Measurements from ENCODE around the gene FCMR.

GRCh38 chr1:206935491-206936067 lies 13.8 kb upstream of the FCMR start:
- TF ChIP-seq, protein P1, sequence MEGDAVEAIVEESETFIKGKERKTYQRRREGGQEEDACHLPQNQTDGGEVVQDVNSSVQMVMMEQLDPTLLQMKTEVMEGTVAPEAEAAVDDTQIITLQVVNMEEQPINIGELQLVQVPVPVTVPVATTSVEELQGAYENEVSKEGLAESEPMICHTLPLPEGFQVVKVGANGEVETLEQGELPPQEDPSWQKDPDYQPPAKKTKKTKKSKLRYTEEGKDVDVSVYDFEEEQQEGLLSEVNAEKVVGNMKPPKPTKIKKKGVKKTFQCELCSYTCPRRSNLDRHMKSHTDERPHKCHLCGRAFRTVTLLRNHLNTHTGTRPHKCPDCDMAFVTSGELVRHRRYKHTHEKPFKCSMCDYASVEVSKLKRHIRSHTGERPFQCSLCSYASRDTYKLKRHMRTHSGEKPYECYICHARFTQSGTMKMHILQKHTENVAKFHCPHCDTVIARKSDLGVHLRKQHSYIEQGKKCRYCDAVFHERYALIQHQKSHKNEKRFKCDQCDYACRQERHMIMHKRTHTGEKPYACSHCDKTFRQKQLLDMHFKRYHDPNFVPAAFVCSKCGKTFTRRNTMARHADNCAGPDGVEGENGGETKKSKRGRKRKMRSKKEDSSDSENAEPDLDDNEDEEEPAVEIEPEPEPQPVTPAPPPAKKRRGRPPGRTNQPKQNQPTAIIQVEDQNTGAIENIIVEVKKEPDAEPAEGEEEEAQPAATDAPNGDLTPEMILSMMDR (IDR thresholded peaks at IDR 0.05; ENCODE audit: borderline replicate concordance, extremely low read depth, low read length, poor library complexity, severe bottlenecking) = peak; percentile 66
- no peak for TF ChIP-seq EZH2 (IDR thresholded peaks at IDR 0.05; ENCODE audit: borderline replicate concordance, low read depth, low read length, severe bottlenecking)

Data from DND-41 (cell line).